ENCODE results near the gene FSCN2. TPM values are rescaled to one million over a fixed set of nuclear protein-coding genes. Genes with fewer than 3 reads are reported as not detected.
A peak's percentile ranks its signal among the peaks of the same experiment; 100 is the strongest.

Gene FSCN2
- total and polyA plus RNA-seq, 2 donors (not counting 1 experiment from before 2014, with no cell fraction given), result 0.35 to 2.0 TPM

GRCh38 chr17:81569986-81570514, 41.9 kb downstream of the FSCN2 start:
- no peaks in the 10 kb centered on the region for H3K27me3 ChIP-seq (ENCODE audit: control insufficient read depth, insufficient read depth, low read length)
- H3K27ac ChIP-seq (ENCODE audit: insufficient read depth, low read length), result no peak overlapping the region
- no peak overlapping the region for H3K9ac ChIP-seq (ENCODE audit: insufficient read depth, low read length)
- no peak overlapping the region for H3K4me2 ChIP-seq (ENCODE audit: extremely low read depth, insufficient read depth, low read length)
- peaks cover 22% of the 10 kb centered on the region for H3K4me1 ChIP-seq (ENCODE audit: control insufficient read depth, extremely low read depth, insufficient read depth, low read length)
- peaks cover 36% of the 10 kb centered on the region for H3K36me3 ChIP-seq (ENCODE audit: control insufficient read depth, insufficient read depth, low read length)
- DNase-seq (ENCODE audit: low read depth in 2 of 2), result no peak
- no peaks in the 10 kb centered on the region for H4K20me1 ChIP-seq (ENCODE audit: control insufficient read depth, extremely low read depth, insufficient read depth, low read length)
- no peak overlapping the region for H2AFZ ChIP-seq (ENCODE audit: low read length)
- H3K9me3 ChIP-seq (ENCODE audit: control insufficient read depth, insufficient read depth, low read depth, low read length), result no peaks in the 10 kb centered on the region
- H3K4me3 ChIP-seq (replicated peaks in 1 of 4; ENCODE audit: control extremely low read depth in 1 of 4, insufficient read depth in 1 of 4, low read depth in 3 of 4, low read length in 4 of 4), result no peak overlapping the region
- TF ChIP-seq EZH2 (IDR thresholded peaks at IDR 0.05; ENCODE audit: low read length, missing control alignments) (no peak), CTCF (conservative IDR thresholded peaks at IDR 0.05 in 1 of 2, IDR thresholded peaks at IDR 0.05 in 1 of 2; ENCODE audit: low read depth in 1 of 2, low read length in 2 of 2) (no peak)
- H3K79me2 ChIP-seq (ENCODE audit: control insufficient read depth, insufficient read depth, low read length), result peaks cover 2% of the 10 kb centered on the region

GRCh38 chr17:81570964-81571363, 42.8 kb downstream of the FSCN2 start:
- H3K36me3 ChIP-seq (ENCODE audit: control insufficient read depth, insufficient read depth, low read length), result peaks cover 33% of the 10 kb centered on the region
- no peak overlapping the region for H2AFZ ChIP-seq (ENCODE audit: low read length)
- H3K9ac ChIP-seq (ENCODE audit: insufficient read depth, low read length), result no peak overlapping the region
- no peak overlapping the region for H3K27ac ChIP-seq (ENCODE audit: insufficient read depth, low read length)
- no peaks in the 10 kb centered on the region for H3K9me3 ChIP-seq (ENCODE audit: control insufficient read depth, insufficient read depth, low read depth, low read length)
- no peak overlapping the region for H3K4me2 ChIP-seq (ENCODE audit: extremely low read depth, insufficient read depth, low read length)
- H4K20me1 ChIP-seq (ENCODE audit: control insufficient read depth, extremely low read depth, insufficient read depth, low read length), result no peaks in the 10 kb centered on the region
- H3K4me1 ChIP-seq (ENCODE audit: control insufficient read depth, extremely low read depth, insufficient read depth, low read length), result peaks cover 20% of the 10 kb centered on the region
- H3K4me3 ChIP-seq (replicated peaks in 1 of 4; ENCODE audit: control extremely low read depth in 1 of 4, insufficient read depth in 1 of 4, low read depth in 3 of 4, low read length in 4 of 4), result no peak overlapping the region
- TF ChIP-seq CTCF (conservative IDR thresholded peaks at IDR 0.05 in 1 of 2, IDR thresholded peaks at IDR 0.05 in 1 of 2; ENCODE audit: low read depth in 1 of 2, low read length in 2 of 2) (no peak), EZH2 (IDR thresholded peaks at IDR 0.05; ENCODE audit: low read length, missing control alignments) (no peak)
- no peaks in the 10 kb centered on the region for H3K27me3 ChIP-seq (ENCODE audit: control insufficient read depth, insufficient read depth, low read length)
- no peak for DNase-seq (ENCODE audit: low read depth in 2 of 2)
- H3K79me2 ChIP-seq (ENCODE audit: control insufficient read depth, insufficient read depth, low read length), result peaks cover 7% of the 10 kb centered on the region

- no peak overlapping the region for H3K4me2 ChIP-seq (ENCODE audit: extremely low read depth, insufficient read depth, low read length)
- H3K79me2 ChIP-seq (ENCODE audit: control insufficient read depth, insufficient read depth, low read length), result peaks cover 10% of the 10 kb centered on the region
- TF ChIP-seq CTCF (conservative IDR thresholded peaks at IDR 0.05 in 1 of 2, IDR thresholded peaks at IDR 0.05 in 1 of 2; ENCODE audit: low read depth in 1 of 2, low read length in 2 of 2), result no peak
- no peak for TF ChIP-seq EZH2 (IDR thresholded peaks at IDR 0.05; ENCODE audit: low read length, missing control alignments)
- H3K27ac ChIP-seq (ENCODE audit: insufficient read depth, low read length), result no peak overlapping the region
- peaks cover 30% of the 10 kb centered on the region for H3K36me3 ChIP-seq (ENCODE audit: control insufficient read depth, insufficient read depth, low read length)
- no peaks in the 10 kb centered on the region for H4K20me1 ChIP-seq (ENCODE audit: control insufficient read depth, extremely low read depth, insufficient read depth, low read length)
- no peaks in the 10 kb centered on the region for H3K27me3 ChIP-seq (ENCODE audit: control insufficient read depth, insufficient read depth, low read length)
- no peak overlapping the region for H3K9ac ChIP-seq (ENCODE audit: insufficient read depth, low read length)
- no peak overlapping the region for H3K4me3 ChIP-seq (replicated peaks in 1 of 4; ENCODE audit: control extremely low read depth in 1 of 4, insufficient read depth in 1 of 4, low read depth in 3 of 4, low read length in 4 of 4)
- peaks cover 20% of the 10 kb centered on the region for H3K4me1 ChIP-seq (ENCODE audit: control insufficient read depth, extremely low read depth, insufficient read depth, low read length)
- no peak overlapping the region for H2AFZ ChIP-seq (ENCODE audit: low read length)
- H3K9me3 ChIP-seq (ENCODE audit: control insufficient read depth, insufficient read depth, low read depth, low read length), result no peaks in the 10 kb centered on the region
- DNase-seq (ENCODE audit: low read depth in 2 of 2), result peak in 1 of 2 donors; percentile 56
Measured at GRCh38 chr17:81572563-81573168, 44.5 kb downstream of the FSCN2 start.

Measured in fibroblast of lung (primary cell).